ENCODE measurements around the gene MELK. TPM values are rescaled to one million over a fixed set of nuclear protein-coding genes. Genes with fewer than 3 reads are reported as not detected.

Gene MELK
- total RNA-seq, 2 donors from 2014 or later: 0.24 to 0.59 TPM

- DNase-seq (ENCODE audit: low spot score): no peak
- TF ChIP-seq CTCF (IDR thresholded peaks at IDR 0.05): no peak
- H3K36me3 ChIP-seq: no peaks in the 10 kb centered on the region
- H3K27me3 ChIP-seq: no peaks in the 10 kb centered on the region
- no peak overlapping the region for H3K4me3 ChIP-seq
- H3K4me1 ChIP-seq: no peaks in the 10 kb centered on the region
- no peaks in the 10 kb centered on the region for H3K9me3 ChIP-seq
- no peak overlapping the region for H3K27ac ChIP-seq
Observed at GRCh38 chr9:36720043-36720442, 147.3 kb downstream of the MELK start.

- Histone ChIP-seq H3K36me3 (no peaks in the 10 kb centered on the region), H3K27ac (no peak overlapping the region), H3K27me3 (no peaks in the 10 kb centered on the region), H3K9me3 (no peaks in the 10 kb centered on the region), H3K4me3 (no peak overlapping the region), H3K4me1 (no peaks in the 10 kb centered on the region)
- no peak for TF ChIP-seq CTCF (IDR thresholded peaks at IDR 0.05)
- no peak for DNase-seq (ENCODE audit: low spot score)
Observed at GRCh38 chr9:36721846-36722588, 149.3 kb downstream of the MELK start.

GRCh38 chr9:36725777-36726356, 153.2 kb downstream of the MELK start:
- DNase-seq (ENCODE audit: low spot score): no peak
- TF ChIP-seq CTCF (IDR thresholded peaks at IDR 0.05): no peak
- H3K27me3 ChIP-seq: no peaks in the 10 kb centered on the region
- H3K4me3 ChIP-seq: no peak overlapping the region
- H3K4me1 ChIP-seq: no peaks in the 10 kb centered on the region
- no peak overlapping the region for H3K27ac ChIP-seq
- no peaks in the 10 kb centered on the region for H3K36me3 ChIP-seq
- no peaks in the 10 kb centered on the region for H3K9me3 ChIP-seq

Other genes with a start within 250 kb of the MELK start
- gene RNF38, start 172.6 kb upstream of the MELK start, total RNA-seq: 10 to 100 TPM; 21.4 to 38.6 TPM